HG03571 (cell line): ENCODE measurements around the gene ODF4.

Experiments used
- ATAC-seq: cut with Tn5 transposase; IDR thresholded peaks from one replicate; pipeline ENCODE4 v1.9.1; 2021; ENCODE audit not compliant: unreplicated experiment

The ODF4 gene, protein sequence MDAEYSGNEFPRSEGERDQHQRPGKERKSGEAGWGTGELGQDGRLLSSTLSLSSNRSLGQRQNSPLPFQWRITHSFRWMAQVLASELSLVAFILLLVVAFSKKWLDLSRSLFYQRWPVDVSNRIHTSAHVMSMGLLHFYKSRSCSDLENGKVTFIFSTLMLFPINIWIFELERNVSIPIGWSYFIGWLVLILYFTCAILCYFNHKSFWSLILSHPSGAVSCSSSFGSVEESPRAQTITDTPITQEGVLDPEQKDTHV

DNA sequence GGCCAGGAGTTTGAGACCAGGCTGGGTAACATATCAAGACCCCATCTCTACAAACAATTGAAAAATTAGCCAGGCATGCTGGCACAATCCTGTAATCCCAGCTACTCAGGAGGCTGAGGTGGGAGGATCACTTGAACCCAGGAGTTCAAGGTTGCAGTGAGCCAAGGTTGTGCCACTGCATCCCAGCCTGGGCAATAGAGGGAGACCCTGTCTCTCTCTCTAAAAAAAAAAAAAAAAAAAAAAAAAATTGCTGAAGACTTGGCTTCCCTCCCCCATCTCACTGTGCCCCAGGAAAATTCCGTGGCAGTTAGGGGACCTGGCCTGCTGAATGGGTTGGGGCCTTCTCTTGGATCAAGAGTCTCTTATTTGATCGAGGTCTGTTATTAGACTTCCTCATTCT lies at the start of gene ODF4:
TSS of gene ODF4 (plus strand) at position 301 of the 400 bp plus-strand sequence. CDS start 212 bp downstream, outside the sequence.
- no peak for ATAC-seq

DNA sequence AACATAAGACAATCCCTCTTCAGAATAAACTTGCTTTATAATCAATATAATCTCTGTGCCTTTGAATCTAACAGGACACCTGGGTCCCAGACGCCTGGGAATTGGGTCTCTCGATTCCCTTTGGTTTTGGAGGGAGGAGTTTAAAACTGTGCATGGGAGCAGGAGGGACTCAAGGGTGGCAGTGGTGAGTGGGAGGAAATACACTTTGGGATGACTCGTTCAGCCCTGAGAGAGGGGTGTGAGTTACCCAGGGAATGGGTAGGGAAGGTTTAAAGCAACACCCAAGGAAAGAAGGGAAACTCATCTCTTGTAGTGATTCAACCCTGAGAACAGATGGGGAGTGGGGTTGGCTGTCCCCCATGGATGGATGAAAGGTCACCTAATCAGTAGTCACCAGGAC lies 49.6 kb upstream of the ODF4 start:
- no peak for ATAC-seq

DNA sequence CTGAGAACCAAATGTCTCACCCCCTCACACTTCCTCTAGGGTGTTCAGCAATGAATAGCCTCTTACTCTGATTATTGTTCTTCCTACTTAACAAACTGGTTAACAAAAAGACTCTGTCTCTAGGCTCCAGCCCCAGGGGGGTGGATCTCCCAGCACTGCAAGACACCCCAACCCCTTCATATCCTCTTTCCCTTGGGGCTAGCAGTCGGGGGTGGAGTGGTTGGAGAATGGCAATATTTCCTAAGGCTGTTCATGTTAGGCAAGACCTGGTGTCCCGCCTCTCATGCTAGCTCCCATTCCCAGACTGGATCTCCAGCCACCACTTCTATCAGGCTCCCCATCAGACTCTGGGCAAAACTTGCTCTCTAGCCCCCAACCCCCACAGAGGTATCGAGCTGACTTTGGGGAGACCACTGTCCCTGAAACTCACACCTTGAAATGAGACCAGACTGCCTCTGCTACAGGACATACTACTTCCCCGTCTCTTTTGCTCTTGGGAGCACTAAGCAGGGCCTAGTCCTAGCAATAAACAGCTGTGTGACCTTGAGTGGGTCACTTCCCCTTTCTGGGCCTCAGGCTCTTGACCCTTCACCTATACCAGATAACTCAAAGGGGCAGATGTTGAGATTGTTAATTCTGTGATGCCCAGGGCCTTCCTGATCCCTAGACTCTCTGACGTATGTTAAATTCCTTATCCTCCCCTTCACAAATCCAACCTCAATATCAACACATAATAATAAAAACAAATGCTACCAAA lies 46.8 kb upstream of the ODF4 start:
- no peak for ATAC-seq

DNA sequence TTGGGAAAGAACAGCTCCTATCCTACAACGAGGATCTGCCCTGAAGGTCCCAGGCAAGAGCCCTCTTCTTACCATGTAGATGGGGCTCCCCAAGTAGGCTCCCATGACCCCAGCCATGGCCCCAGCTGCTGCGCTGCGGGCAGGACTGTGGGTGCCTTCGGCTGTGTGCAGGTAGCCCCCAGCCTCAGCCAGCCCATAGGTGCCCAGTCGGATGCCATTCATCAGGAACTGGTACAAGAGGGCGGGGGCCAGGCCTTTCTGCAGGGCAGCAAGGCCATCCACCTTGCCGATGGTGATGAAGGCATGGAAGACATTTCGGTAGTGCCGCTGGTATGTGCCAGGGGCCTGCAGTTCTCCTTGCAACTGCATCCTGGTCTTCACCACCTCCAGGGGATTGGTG lies 45.3 kb upstream of the ODF4 start:
- ATAC-seq: no peak

DNA sequence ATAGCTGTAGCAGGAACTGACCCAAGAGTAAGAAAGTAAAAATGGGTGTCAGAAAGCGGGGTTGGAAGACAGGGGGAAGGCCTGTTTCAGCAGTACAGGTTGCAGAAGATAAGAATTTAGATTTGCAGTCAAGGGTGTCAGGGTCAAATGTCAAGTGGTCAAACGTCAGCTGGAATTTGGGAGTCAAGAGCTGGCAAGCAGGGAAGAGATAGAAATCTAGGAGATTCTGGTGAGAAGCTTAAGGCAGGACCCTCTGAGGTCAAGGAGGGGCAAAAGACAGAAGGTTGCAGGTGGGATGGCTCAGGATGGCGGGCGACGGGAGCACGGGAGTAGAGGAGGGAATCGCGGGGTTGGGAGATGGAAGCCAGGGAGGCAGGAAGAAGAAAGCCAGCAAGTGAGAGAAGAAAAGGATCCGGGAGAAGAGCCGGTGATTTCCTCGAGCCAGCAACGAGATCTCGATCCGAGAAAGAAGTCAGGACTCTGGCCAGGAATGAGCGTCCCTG lies 44.8 kb upstream of the ODF4 start:
- no peak for ATAC-seq

DNA sequence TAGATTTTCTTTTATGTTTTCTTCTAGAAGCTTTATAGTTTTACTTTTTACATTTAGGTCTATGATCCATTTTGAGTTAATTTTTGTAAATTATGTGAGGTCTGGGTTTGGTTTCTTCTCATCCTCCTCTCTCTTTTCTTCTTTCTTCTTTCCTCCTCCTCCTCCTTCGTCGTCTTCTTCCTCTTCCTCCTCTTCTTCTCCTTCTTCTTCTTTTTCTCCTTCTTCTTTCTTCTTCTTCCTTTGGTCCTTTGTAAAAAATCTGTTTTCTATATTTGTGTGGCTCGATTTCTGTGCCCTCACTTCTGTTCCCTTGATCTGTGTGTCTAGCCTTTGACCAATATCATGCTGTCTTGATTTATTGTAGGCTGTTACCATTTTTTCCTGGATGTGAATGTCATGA lies 39.4 kb upstream of the ODF4 start:
- no peak for ATAC-seq

DNA sequence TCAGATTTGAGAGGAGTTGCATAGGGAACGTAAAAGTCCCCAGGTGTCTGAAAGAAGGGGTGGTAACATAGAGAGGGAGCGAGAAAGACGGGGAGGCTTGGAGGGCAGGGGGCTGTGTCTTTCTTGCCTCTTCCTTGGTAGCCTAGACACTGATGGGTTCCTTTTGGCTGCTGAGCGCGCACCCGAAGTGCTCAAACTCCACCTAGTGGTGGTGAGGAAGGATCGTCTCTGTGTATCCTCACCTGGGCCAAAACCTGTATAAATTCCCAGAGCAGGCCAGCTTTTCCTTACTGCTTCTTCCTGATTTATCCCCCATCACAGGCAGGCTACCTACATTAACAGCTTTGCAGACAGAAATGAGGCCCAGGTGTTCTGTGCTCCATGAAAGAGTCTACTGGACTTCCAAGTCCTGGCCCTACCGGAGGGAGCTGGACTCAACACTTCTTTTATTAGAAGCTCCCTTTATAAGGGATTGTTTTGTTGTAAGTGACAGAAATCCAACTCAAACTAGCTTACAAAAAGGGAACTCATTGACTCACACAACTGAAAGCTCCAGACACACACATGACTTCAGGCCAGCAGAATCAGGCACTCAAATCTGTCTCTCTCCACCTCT lies 38.9 kb upstream of the ODF4 start:
- no peak for ATAC-seq

DNA sequence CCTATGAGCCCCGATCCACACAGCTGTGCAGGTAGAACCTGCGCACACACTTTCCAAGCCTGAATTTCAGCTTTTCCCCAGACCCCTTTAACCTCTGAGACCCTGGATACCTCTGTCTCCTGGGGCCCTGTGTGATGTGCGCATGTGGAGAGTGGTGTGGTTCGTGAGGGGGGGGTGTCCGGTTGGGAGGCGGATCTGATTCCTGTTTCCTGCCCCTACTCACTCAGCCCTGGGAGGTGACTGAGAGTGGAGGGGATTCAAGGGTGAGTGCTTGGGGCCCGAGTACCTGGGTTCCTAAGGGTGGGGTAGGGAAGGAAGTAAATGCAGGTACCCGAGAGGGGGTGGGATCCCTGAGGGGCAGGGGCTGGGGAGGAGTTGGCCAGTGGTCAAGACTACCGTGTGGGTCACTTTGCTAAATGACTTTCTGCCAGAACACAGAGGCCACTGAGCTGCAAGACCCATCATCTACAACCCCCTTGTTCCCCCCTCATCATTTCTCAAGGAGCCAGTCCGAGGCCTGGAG lies 29.0 kb upstream of the ODF4 start:
- no peak for ATAC-seq

DNA sequence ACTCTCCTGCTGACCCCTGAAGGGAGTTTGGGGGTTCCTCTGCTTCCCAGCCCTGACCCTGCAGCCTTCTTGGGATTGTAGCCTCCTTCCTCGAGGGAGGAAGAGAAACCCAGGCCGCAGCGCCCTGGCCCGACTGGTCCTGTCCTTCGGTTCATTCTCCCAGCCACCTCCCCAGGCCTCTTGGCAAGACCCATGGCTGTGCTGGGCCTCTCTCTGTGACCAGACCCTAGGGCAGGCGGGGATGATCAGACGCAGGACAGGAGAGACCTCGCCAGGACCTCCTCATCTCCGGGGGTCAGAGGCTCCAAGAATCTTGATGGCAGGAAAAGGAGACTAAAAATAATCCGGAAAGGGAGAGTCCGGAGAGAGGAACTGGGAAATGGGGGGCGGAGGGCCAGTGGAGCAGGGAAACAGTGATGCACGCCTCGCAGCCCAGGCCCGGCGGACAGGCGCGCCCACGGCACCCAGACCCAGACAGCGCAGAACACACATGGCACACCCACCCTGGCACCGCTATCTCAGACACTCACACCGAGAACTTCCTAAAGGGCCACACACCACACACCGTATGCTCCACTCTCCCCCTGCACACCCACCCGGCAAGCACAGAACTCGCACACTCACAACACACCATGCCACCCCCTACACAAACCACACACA lies 28.4 kb upstream of the ODF4 start:
- no peak for ATAC-seq

DNA sequence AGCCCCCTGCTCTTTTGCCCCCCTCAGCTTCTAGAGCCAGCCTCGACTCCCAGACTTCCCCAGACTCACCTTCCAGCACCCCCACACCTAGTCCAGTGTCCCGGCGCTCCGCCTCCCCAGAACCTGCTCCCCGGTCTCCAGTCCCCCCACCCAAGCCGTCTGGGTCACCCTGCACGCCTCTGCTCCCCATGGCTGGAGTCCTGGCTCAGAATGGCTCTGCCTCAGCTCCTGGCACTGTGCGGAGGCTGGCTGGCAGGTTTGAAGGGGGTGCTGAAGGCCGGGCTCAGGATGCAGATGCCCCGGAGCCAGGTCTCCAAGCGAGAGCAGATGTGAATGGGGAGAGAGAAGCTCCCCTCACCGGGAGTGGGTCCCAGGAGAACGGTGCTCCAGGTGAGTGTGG lies 27.4 kb upstream of the ODF4 start:
- ATAC-seq: no peak

DNA sequence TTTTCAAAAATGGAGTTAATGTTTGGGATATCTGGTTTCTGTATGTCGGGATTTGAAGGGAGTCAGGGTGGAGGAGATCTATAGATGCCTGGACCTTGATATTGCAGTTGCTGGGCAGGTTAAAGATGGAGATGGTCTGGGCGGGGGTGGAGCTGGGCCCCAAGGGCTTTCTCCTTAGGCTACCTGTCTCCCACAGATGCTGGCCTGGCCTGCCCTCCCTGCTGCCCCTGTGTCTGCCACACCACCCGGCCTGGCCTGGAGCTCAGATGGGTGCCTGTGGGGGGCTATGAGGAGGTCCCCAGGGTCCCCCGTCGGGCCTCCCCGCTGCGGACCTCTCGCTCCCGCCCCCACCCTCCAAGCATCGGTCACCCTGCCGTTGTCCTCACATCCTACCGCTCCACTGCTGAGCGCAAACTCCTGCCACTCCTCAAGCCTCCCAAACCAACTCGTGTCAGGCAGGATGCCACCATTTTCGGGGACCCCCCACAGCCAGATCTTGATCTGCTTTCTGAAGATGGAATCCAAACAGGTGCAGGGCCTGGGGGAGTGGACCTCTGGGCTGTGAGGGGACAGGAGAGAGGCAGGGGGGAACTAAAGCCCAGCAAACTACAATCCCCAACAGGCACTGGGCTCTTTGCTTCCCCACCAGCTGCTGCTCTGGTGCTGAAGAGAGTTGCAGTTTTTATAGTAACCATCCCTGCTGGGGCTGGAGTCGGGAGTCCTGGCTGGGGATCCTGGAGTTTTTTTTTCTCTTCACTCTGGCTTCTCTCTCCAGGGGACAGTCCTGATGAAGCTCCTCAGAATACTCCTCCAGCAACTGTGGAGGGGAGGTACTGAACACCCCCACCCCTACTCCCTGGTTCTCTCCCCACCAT lies 26.7 kb upstream of the ODF4 start:
- no peak for ATAC-seq

DNA sequence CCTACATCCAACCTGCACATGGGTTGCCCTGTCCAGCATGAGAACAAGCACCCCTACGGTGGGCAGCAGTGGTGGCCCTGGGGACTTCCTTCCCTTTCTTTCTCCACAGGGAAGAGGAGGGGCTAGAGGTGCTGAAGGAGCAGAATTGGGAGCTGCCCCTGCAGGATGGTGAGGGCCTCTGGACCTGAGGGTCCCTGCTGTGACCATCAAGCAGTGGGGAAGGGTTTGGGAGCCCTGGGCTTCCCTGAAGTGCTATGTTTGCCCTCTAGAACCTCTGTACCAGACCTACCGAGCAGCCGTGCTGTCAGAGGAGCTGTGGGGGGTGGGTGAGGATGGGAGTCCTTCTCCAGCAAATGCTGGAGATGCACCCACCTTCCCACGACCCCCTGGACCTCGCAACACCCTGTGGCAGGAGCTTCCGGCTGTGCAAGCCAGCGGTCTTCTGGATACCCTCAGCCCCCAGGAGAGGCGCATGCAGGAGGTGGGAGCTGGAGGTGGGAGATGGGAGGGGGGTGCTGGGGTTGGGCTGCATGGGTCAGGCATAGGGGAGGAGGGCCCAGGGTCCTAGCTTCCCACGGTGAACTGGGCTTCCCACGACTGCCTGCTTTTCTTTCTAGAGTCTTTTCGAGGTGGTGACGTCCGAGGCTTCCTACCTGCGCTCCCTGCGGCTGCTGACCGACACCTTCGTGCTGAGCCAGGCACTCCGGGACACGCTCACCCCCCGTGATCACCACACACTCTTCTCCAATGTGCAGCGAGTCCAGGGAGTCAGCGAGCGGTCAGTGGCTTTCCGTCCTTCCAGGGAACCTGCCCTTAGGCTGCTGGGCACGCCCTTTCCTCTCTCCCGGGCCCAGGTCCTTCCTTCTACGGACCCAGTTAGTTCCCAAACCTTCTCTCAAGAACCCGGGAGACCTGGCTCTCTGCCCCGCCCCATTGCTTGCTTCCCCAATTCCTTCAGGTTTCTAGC lies 24.6 kb upstream of the ODF4 start:
- no peak for ATAC-seq

DNA sequence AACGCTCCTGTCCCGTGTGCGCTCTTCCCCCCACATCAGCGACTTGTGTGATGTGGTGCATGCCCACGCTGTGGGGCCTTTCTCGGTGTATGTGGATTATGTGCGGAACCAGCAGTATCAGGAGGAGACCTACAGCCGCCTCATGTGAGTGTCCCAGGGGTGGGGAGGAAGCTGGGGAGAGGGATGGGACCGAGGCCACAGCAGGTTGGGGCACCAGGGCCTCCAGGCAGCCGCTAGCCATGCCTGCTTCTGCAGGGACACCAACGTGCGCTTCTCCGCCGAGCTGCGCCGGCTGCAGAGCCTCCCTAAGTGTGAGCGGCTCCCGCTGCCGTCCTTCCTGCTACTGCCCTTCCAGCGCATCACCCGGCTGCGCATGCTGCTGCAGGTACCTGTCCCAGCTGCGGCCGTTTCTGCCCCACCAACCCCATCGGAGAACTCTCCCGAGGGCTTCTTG lies 23.8 kb upstream of the ODF4 start:
- no peak for ATAC-seq

DNA sequence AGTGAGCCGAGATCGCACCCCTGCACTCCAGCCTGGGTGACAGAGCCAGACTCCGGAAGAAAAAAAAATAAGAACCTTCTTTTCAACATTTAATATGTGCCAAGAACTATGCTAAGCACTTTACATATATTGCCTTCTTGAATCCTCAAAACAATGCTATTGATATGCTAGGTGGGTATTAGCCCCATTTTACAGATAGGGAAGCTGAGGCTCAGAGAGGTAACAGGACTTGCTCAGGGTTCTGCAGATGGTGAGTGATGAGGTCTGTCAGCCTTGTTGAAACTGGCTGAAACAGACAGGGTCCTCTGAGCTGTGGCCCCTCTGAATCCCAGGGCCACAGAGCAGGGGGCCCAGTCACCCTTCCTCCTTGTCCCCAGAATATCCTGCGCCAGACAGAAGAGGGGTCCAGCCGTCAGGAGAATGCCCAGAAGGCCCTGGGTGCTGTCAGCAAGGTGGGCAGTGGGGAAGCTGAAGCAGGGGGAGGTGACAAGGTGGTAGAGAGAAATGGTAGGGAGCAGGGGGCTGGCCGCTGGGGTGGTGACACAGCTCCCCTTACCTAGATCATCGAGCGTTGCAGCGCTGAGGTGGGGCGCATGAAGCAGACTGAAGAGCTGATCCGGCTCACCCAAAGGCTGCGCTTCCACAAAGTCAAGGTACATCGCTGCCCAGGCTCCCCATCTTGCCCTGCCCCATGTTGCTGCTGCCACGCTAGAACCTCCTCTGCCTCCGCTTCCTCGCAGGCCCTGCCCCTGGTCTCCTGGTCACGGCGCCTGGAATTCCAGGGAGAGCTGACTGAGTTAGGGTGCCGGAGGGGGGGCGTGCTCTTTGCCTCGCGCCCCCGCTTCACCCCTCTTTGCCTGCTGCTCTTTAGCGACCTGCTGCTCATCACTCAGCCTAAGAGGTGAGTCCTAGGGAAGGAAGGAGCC lies 21.4 kb upstream of the ODF4 start:
- no peak for ATAC-seq

DNA sequence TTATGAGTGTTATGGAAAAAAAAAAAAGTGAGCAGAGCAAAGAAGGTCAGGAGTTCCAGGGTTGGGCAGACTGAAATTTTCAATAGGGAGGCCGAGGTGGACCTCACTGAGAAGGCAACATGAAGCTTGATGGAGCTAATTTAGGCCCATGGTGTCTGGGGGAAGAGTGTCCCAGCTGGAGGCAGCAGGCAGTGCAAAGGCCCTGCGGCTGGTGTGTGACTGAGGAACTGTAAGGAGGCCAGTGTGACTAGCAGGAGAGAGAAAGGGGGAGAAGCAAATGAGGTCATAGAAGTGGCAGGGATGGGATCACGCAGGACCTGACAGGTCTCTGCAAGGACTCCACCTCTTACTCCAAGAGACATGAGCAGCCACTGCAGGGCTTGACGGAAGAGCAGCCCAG lies 19.4 kb upstream of the ODF4 start:
- no peak for ATAC-seq

DNA sequence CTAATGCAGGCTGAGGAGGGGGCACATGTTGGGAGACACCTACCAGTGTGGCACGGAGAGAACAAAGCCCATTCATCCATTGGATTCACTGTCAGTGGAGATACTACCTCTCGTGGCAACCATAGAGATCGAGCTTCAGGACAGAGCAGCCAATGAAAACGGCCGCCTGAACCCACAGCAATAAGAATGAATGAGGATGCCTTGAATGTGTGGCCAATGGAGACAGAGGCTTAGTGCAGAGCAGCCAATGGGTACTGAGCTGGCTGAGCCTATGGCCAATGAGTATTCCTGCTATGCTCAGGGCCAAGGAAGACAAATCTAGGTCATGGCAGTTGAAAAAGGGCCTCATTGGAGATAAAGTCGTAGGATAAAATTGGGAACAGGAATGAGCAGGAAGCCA lies 18.6 kb upstream of the ODF4 start:
- ATAC-seq: no peak

DNA sequence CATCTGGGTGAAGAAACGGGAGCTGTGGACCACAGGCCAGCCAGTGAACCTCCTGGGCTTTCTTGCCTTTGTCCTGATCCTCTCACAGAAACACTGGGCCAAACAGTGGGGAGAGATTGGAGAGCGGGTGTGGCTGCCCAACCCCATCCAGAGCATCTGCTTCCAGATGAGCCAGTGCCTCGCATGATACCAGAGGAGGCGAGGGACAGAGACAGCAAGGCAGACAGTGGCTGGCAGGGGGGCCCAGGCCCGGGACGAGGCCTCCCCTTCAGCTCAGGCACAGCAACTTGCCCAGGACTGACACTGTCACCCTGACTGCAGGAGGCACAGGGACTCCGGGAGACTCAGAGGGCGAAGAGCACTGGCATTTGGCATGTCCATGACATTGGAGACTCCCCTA lies 17.6 kb upstream of the ODF4 start:
- ATAC-seq: no peak

DNA sequence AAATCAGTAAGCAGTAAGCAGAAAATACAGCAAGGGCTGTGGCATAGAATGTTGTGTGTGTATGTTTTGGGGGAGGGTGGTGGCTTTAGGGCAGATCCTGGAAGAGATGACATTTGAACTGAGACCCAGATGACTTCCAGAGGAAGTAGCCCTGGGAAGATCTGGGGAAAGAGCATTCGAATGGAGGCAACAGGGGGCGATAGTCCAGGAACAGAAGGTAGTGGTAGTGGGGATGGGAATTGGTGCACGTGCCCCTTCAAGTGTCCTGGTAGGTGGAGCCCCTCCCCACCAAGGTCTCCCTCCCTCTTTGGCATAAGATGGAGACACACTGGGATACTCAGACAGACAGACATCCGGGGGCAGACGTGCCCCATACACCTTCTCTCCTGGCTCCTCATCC lies 15.5 kb upstream of the ODF4 start:
- ATAC-seq: no peak
